Measurements from ENCODE around the gene ANKRD23.

The ANKRD23 gene

DNA sequence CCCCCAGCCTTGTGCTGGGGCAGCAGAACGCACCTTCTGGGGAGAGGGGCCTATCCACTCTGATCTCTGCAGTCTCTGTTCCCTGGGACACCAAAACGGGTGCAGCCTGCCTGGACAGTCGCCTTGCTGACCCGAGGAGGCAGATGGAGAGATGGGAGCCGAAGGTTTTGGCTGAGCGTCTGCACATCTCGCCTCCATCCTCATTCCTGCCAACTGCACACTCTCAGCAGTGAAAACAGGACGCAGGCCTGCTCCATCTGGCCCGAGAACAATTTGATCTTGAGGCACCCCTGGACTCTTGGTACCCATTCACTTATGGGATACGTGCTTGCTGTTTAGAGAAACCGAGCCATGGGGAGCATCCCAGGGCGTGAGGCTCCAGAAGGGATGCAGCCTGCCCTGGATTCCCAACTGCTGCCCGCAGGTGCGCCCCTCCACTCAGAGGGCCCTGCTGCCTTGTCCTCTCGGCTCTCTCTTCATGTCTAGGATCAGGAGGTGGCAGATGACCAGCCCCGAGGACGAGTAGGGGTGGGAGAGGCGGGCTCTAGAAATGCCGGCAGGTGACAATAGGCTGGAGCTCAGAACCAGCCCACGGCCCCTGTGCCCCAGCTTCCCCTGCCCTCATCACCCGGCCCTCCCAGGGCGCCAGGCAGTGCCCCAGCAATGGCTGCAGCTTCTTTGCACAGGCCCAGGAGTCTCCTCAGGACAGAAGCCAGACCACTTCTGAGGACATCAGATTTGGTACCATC, 35.1 kb upstream of the ANKRD23 start:
- DNase-seq (ENCODE audit: low read depth) = no peak
- H3K4me3 ChIP-seq (ENCODE audit: low read depth, low read length) = no peak overlapping the region
- TF ChIP-seq, protein P1, sequence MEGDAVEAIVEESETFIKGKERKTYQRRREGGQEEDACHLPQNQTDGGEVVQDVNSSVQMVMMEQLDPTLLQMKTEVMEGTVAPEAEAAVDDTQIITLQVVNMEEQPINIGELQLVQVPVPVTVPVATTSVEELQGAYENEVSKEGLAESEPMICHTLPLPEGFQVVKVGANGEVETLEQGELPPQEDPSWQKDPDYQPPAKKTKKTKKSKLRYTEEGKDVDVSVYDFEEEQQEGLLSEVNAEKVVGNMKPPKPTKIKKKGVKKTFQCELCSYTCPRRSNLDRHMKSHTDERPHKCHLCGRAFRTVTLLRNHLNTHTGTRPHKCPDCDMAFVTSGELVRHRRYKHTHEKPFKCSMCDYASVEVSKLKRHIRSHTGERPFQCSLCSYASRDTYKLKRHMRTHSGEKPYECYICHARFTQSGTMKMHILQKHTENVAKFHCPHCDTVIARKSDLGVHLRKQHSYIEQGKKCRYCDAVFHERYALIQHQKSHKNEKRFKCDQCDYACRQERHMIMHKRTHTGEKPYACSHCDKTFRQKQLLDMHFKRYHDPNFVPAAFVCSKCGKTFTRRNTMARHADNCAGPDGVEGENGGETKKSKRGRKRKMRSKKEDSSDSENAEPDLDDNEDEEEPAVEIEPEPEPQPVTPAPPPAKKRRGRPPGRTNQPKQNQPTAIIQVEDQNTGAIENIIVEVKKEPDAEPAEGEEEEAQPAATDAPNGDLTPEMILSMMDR (IDR thresholded peaks at IDR 0.05; ENCODE audit: low read depth, low read length) = no peak
- TF ChIP-seq MYC (IDR thresholded peaks at IDR 0.05; ENCODE audit: low read depth, low read length) = no peak
- TF ChIP-seq POLR2A (IDR thresholded peaks at IDR 0.05; ENCODE audit: extremely low read depth, insufficient read length) = no peak
- TF ChIP-seq, protein P2, sequence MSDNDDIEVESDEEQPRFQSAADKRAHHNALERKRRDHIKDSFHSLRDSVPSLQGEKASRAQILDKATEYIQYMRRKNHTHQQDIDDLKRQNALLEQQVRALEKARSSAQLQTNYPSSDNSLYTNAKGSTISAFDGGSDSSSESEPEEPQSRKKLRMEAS (IDR thresholded peaks at IDR 0.05; ENCODE audit: low read depth, low read length) = no peak

DNA sequence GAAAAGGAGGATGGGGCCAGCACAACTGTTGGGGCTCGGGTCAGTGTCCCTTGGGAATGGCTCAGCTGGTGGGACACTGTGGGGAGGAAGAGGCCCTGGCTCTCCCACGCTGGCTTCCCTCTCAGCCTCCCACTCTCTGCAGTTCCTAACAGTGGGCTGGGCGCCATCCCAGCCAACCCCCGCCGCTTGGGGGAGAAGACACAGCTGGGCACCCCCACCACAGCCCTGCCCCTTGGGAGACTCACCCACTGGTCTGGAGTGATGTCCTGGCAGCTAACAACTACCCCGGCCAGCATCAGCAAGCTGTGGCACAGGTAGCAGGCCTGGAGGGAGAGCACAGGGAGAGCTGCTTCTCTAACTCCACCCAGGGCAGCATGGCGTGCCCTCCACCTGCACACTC, 34.4 kb upstream of the ANKRD23 start:
- DNase-seq (ENCODE audit: low read depth) = peak; percentile 75
- no peak overlapping the region for H3K4me3 ChIP-seq (ENCODE audit: low read depth, low read length)
- TF ChIP-seq MYC (IDR thresholded peaks at IDR 0.05; ENCODE audit: low read depth, low read length) (no peak), POLR2A (IDR thresholded peaks at IDR 0.05; ENCODE audit: extremely low read depth, insufficient read length) (no peak)
- TF ChIP-seq, protein P1 (IDR thresholded peaks at IDR 0.05; ENCODE audit: low read depth, low read length) = no peak
- TF ChIP-seq, protein P2 (IDR thresholded peaks at IDR 0.05; ENCODE audit: low read depth, low read length) = no peak

DNA sequence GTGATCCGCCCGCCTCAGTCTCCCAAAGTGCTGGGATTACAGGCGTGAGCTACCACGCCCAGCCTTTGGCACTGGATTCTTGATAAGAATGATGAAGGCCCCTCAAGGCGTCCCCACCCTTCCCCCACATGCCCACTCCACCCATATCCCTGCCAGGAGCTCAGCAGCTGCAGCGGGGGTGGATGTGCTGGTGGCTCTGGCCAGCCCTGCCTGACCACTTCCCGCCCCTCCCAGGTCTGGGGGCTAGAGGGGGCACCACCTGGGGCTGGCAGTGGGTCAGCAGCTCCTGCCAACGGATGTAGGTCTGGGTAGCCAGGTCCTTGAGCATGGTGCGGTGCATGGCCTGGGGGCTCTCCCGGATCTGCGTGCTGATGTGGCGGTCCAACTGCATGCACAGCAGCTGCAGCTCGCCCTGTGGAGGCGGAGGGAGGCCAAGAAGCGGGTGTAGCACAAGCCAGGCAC, 33.8 kb upstream of the ANKRD23 start:
- DNase-seq (ENCODE audit: low read depth) = no peak
- no peak overlapping the region for H3K4me3 ChIP-seq (ENCODE audit: low read depth, low read length)

DNA sequence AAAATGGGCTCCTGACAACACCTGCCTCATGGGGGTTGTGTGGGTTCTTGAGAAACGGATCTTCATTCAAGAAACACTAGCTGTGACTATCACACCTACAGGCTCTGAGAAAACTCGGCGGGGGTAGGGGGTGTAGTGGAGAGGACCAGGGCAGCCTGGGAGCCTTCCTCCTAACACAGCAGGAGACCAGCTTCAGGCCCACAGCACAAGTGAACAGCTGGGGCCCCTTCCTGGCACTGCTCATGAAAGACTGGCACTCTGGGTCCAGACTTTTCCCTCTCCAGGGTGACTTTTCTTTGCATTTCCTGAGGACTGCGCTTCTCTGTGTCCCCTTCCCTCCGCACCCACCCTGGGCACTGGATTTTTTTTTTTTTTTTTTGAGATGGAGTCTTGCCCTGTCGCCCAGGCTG, 33.2 kb upstream of the ANKRD23 start:
- TF ChIP-seq POLR2A (IDR thresholded peaks at IDR 0.05; ENCODE audit: extremely low read depth, insufficient read length) = no peak
- TF ChIP-seq MYC (IDR thresholded peaks at IDR 0.05; ENCODE audit: low read depth, low read length) = no peak
- TF ChIP-seq, protein P1 (IDR thresholded peaks at IDR 0.05; ENCODE audit: low read depth, low read length) = no peak
- TF ChIP-seq, protein P2 (IDR thresholded peaks at IDR 0.05; ENCODE audit: low read depth, low read length) = no peak
- H3K4me3 ChIP-seq (ENCODE audit: low read depth, low read length) = no peak overlapping the region
- no peak for DNase-seq (ENCODE audit: low read depth)

More for the DNA sequence above, 33.8 kb upstream of the ANKRD23 start:
- no peak for TF ChIP-seq MYC (IDR thresholded peaks at IDR 0.05; ENCODE audit: low read depth, low read length)
- TF ChIP-seq POLR2A (IDR thresholded peaks at IDR 0.05; ENCODE audit: extremely low read depth, insufficient read length) = no peak
- TF ChIP-seq, protein P2 (IDR thresholded peaks at IDR 0.05; ENCODE audit: low read depth, low read length) = no peak
- TF ChIP-seq, protein P1 (IDR thresholded peaks at IDR 0.05; ENCODE audit: low read depth, low read length) = no peak

DNA sequence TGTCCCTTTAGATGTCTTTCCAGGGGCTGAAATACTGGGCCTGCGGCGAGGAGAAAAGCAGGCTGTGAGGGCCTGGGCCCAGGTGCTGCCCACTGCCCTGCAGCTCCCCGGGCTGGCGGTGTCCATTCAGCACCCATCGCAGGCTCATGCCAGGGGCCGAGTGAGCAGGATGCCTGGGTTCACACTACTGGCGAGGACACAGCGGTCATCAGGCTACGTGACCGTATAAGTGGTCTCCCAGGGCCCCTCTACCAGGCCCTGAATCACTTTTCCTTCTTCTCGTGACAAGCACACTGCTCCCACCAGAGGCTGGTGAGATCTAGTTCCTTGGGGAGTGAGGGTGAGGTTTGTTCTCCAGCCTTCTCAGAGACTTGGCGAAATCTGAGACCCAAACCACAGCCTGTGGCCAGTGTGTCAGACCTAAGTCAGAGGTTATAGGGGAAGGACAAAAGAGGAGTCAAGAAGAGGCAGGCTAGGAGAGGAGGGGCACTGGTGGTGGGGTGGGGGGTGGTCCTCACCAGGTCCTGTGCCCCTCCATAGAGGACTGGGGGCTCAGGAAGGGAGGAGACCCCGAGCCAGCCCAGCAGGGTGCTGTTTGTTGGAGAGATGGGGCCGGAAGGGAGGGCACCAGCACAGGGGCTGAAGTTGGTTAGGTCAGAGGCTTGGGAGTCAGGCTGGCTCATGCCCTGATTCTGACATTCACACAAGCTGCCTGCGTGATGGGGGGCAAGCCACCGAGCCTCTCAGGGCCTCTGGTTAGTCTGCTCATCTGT, 32.6 kb upstream of the ANKRD23 start:
- H3K4me3 ChIP-seq (ENCODE audit: low read depth, low read length) = no peak overlapping the region
- DNase-seq (ENCODE audit: low read depth) = peak; percentile 85
- TF ChIP-seq, protein P2 (IDR thresholded peaks at IDR 0.05; ENCODE audit: low read depth, low read length) = no peak
- TF ChIP-seq, protein P1 (IDR thresholded peaks at IDR 0.05; ENCODE audit: low read depth, low read length) = no peak
- TF ChIP-seq POLR2A (IDR thresholded peaks at IDR 0.05; ENCODE audit: extremely low read depth, insufficient read length) (no peak), MYC (IDR thresholded peaks at IDR 0.05; ENCODE audit: low read depth, low read length) (no peak)
